CD14-positive monocyte (primary cell): ENCODE results near the gene SLC26A3. TPM values are rescaled to one million over a fixed set of nuclear protein-coding genes. Genes with fewer than 3 reads are reported as not detected.

Experiments
- DNase-seq, 3 donors: peaks; one replicate each; pipeline ENCODE4 v3.0.0-alpha.2; 2011 to 2022
- H2AFZ ChIP-seq: 2 replicates; pipeline ENCODE4 v1.6.0; 2012; ENCODE audit warnings: mild to moderate bottlenecking, low read depth, low read length, inconsistent platforms; ENCODE audit not compliant: insufficient read depth, poor library complexity, severe bottlenecking
- H3K27ac ChIP-seq, 2 donors: 1 replicate in 1 of 2; 2 replicates in 1 of 2; pipeline ENCODE4 v1.5.1; 2012 to 2013; ENCODE audit warnings: low read length in 2 of 2, control low read depth in 1 of 2, inconsistent platforms in 1 of 2, low read depth in 1 of 2, mild to moderate bottlenecking in 1 of 2
- H3K27me3 ChIP-seq, 2 donors: one replicate each; pipeline versions ENCODE4 v1.6.0 to v1.6.1; 2011 to 2013; ENCODE audit warnings: low read length in 2 of 2; ENCODE audit not compliant: control insufficient read depth in 2 of 2, insufficient read depth in 2 of 2
- H3K36me3 ChIP-seq, 2 donors: replicated peaks in 1 of 2; 1 replicate in 1 of 2; 2 replicates in 1 of 2; pipeline versions ENCODE4 v1.5.1 to v1.6.1; 2012 to 2013; ENCODE audit warnings: low read length in 2 of 2, control low read depth in 1 of 2, inconsistent platforms in 1 of 2, mild to moderate bottlenecking in 1 of 2; ENCODE audit not compliant: insufficient read depth in 2 of 2, control insufficient read depth in 1 of 2
- H3K4me1 ChIP-seq, 2 donors: 1 replicate in 1 of 2; 2 replicates in 1 of 2; pipeline versions ENCODE4 v1.5.1 to v1.6.1; 2012 to 2013; ENCODE audit warnings: low read length in 2 of 2, control low read depth in 1 of 2, inconsistent platforms in 1 of 2, mild to moderate bottlenecking in 1 of 2, moderate library complexity in 1 of 2; ENCODE audit not compliant: insufficient read depth in 2 of 2, control insufficient read depth in 1 of 2
- H3K4me2 ChIP-seq: replicated peaks from 2 replicates; pipeline ENCODE3; 2012; ENCODE audit warnings: low read length, moderate library complexity, mild to moderate bottlenecking; ENCODE audit not compliant: poor library complexity, severe bottlenecking; ENCODE audit errors: extremely low read depth
- H3K4me3 ChIP-seq, 3 experiments: fragments of 200-600 bp in 1 of 3; sonication (generic) in 1 of 3; replicated peaks in 1 of 3; 1 replicate in 2 of 3; 2 replicates in 1 of 3; pipeline ENCODE4 v1.5.1; 2011 to 2013; ENCODE audit warnings: low read length in 3 of 3, mild to moderate bottlenecking in 3 of 3, control low read depth in 2 of 3, low read depth in 2 of 3, inconsistent platforms in 1 of 3, moderate library complexity in 1 of 3
- H3K79me2 ChIP-seq: 2 replicates; pipeline ENCODE4 v1.6.0; 2012; ENCODE audit warnings: mild to moderate bottlenecking, control low read depth, inconsistent platforms, low read length, moderate library complexity; ENCODE audit not compliant: insufficient read depth
- H3K9ac ChIP-seq: 2 replicates; pipeline ENCODE4 v1.6.0; 2017; ENCODE audit warnings: low read length, mild to moderate bottlenecking; ENCODE audit not compliant: insufficient read depth, poor library complexity, severe bottlenecking
- H3K9me3 ChIP-seq, 2 donors: replicated peaks in 1 of 2; 1 replicate in 1 of 2; 2 replicates in 1 of 2; pipeline versions ENCODE4 v1.5.1 to v1.6.1; 2012 to 2013; ENCODE audit warnings: low read length in 2 of 2, control low read depth in 1 of 2; ENCODE audit not compliant: control insufficient read depth in 1 of 2, insufficient read depth in 1 of 2
- H4K20me1 ChIP-seq: 2 replicates; pipeline ENCODE4 v1.6.0; 2012; ENCODE audit warnings: mild to moderate bottlenecking, low read length, control low read depth, moderate library complexity; ENCODE audit not compliant: insufficient read depth
- H3K27ac Mint-ChIP-seq, 7 donors: one replicate each; pipeline ENCODE4 v1.8.0; 2020; ENCODE audit warnings: mild to moderate bottlenecking in 7 of 7, mixed read lengths in 7 of 7, moderate library complexity in 6 of 7, inconsistent platforms in 2 of 7
- H3K27me3 Mint-ChIP-seq, 3 donors: one replicate each; pipeline ENCODE4 v1.8.0; 2021 to 2022; ENCODE audit warnings: low read depth in 3 of 3, mild to moderate bottlenecking in 3 of 3, mixed read lengths in 3 of 3, moderate library complexity in 3 of 3, inconsistent platforms in 1 of 3
- H3K36me3 Mint-ChIP-seq, 2 donors: one replicate each; pipeline ENCODE4 v1.8.0; 2020; ENCODE audit warnings: mixed read lengths in 2 of 2, inconsistent platforms in 1 of 2, mild to moderate bottlenecking in 1 of 2
- H3K4me1 Mint-ChIP-seq: one replicate; pipeline ENCODE4 v1.8.0; 2020; ENCODE audit warnings: mild to moderate bottlenecking, mixed read lengths
- H3K4me3 Mint-ChIP-seq, 2 donors: one replicate each; pipeline ENCODE4 v1.8.0; 2020; ENCODE audit warnings: mild to moderate bottlenecking in 2 of 2, mixed read lengths in 2 of 2, moderate library complexity in 1 of 2
- H3K9me3 Mint-ChIP-seq, 7 donors: one replicate each; pipeline ENCODE4 v1.8.0; 2020 to 2022; ENCODE audit warnings: mixed read lengths in 7 of 7, mild to moderate bottlenecking in 6 of 7, moderate library complexity in 6 of 7, inconsistent platforms in 2 of 7
- WGBS: methylation state at CpG from one replicate; pipeline ENCODE4 v1.1.5; 2013; ENCODE audit warnings: missing lambda C conversion rate; ENCODE audit not compliant: insufficient coverage; 5-methylcytosine and 5-hydroxymethylcytosine counted together
- intact Hi-C, 2 donors: fragments of 100-400 bp; cut with micrococcal nuclease; formaldehyde crosslinking; loops; one replicate each; pipeline versions ENCODE4 v1.15.0 to v1.15.1; 2023
- polyA plus RNA-seq, 3 donors: library from polyadenylated mRNA; depleted of rRNA in 1 of 3; unstranded in 2 of 3; stranded (reverse) in 1 of 3; fragments of 300-500 nt in 2 of 3; fragments of >200 nt in 1 of 3; fragmentation: Illumina TruSeq in 2 of 3; gene quantifications; 1 replicate in 2 of 3; 2 replicates in 1 of 3; pipeline ENCODE4 v1.2.3, GENCODE V29; 2012 to 2021
- TF ChIP-seq, protein P1 (sequence below): fragments of 200-600 bp; IDR thresholded peaks from one replicate; pipeline ENCODE4 v1.8.0; 2022; ENCODE audit warnings: antibody characterized with exemption, mild to moderate bottlenecking

Gene SLC26A3
- polyA plus RNA-seq, 3 donors: not detected

DNA sequence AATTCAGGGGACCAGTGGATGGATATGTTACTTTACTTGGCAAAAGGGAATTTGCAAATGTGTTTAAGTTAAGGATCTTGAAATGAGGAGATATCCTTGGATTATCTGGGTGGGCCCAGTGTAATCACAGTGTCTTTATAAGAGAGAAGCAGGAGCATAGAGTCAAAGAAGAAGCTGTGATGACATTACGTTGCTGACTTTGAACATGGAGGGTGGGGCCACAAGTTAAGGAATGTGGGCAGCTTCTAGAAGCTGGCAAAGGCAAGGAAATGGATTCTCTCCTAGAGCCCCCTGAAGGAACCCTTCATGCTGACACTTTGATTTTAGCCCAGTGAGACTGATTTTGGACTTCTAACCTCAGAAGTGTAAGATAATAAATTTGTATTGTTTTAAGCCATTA, 21.8 kb upstream of the SLC26A3 start:
- H3K36me3 Mint-ChIP-seq: no peaks in the 10 kb centered on the region
- no peaks in the 10 kb centered on the region for H3K9me3 ChIP-seq
- H3K4me3 Mint-ChIP-seq: no peak overlapping the region
- no peak overlapping the region for H2AFZ ChIP-seq
- H3K27me3 Mint-ChIP-seq: peaks cover 0 to 1% (median 0%) of the 10 kb centered on the region in 3 donors
- H3K27me3 ChIP-seq: no peaks in the 10 kb centered on the region
- no peak overlapping the region for H3K4me2 ChIP-seq
- no peaks in the 10 kb centered on the region for H4K20me1 ChIP-seq
- no peak overlapping the region for H3K9ac ChIP-seq
- DNase-seq: no peak
- no peaks in the 10 kb centered on the region for H3K36me3 ChIP-seq
- H3K27ac ChIP-seq: no peak overlapping the region
- H3K4me1 Mint-ChIP-seq: no peaks in the 10 kb centered on the region
- no peaks in the 10 kb centered on the region for H3K4me1 ChIP-seq
- intact Hi-C loops: no loop called here
- no peak overlapping the region for H3K4me3 ChIP-seq
- H3K79me2 ChIP-seq: no peaks in the 10 kb centered on the region
- no peak overlapping the region for H3K27ac Mint-ChIP-seq
- H3K9me3 Mint-ChIP-seq: peaks cover 0 to 5% (median 0%) of the 10 kb centered on the region in 7 donors
- TF ChIP-seq, protein P1, sequence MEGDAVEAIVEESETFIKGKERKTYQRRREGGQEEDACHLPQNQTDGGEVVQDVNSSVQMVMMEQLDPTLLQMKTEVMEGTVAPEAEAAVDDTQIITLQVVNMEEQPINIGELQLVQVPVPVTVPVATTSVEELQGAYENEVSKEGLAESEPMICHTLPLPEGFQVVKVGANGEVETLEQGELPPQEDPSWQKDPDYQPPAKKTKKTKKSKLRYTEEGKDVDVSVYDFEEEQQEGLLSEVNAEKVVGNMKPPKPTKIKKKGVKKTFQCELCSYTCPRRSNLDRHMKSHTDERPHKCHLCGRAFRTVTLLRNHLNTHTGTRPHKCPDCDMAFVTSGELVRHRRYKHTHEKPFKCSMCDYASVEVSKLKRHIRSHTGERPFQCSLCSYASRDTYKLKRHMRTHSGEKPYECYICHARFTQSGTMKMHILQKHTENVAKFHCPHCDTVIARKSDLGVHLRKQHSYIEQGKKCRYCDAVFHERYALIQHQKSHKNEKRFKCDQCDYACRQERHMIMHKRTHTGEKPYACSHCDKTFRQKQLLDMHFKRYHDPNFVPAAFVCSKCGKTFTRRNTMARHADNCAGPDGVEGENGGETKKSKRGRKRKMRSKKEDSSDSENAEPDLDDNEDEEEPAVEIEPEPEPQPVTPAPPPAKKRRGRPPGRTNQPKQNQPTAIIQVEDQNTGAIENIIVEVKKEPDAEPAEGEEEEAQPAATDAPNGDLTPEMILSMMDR: no peak
- WGBS: 100% methylated on average over 1 of the region's 1 CpG

DNA sequence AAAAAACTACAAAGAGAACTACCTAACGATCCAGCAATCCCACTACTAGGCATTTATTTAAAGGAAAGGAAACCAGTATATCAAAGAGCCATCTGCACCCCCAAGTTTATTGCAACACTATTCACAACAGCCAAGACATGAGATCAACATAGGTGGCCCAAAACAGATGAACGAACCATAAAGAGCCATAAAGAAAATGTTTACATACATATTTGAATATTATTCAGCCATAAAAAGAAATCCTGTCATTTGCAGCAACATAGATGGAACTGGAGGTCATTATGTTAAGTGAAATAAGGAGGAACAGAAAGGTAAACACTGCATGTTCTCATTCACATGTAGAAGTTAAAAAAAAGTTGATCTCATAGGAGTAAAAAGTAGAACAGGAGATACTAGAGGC, 15.6 kb upstream of the SLC26A3 start:
- H3K4me1 Mint-ChIP-seq: no peaks in the 10 kb centered on the region
- H3K27me3 Mint-ChIP-seq: peaks cover 0 to 6% (median 2%) of the 10 kb centered on the region in 3 donors
- H4K20me1 ChIP-seq: no peaks in the 10 kb centered on the region
- H3K4me3 ChIP-seq: no peak overlapping the region
- no peaks in the 10 kb centered on the region for H3K36me3 ChIP-seq
- peaks cover 0 to 3% (median 0%) of the 10 kb centered on the region in 7 donors for H3K9me3 Mint-ChIP-seq
- no peak overlapping the region for H3K4me3 Mint-ChIP-seq
- H3K4me1 ChIP-seq: no peaks in the 10 kb centered on the region
- TF ChIP-seq, protein P1: no peak
- no peaks in the 10 kb centered on the region for H3K36me3 Mint-ChIP-seq
- H3K27me3 ChIP-seq: no peaks in the 10 kb centered on the region
- no peak overlapping the region for H3K9ac ChIP-seq
- H2AFZ ChIP-seq: no peak overlapping the region
- no peak for DNase-seq
- intact Hi-C loops: no loop called here
- no peak overlapping the region for H3K27ac ChIP-seq
- no peak overlapping the region for H3K27ac Mint-ChIP-seq
- H3K79me2 ChIP-seq: no peaks in the 10 kb centered on the region
- no peaks in the 10 kb centered on the region for H3K9me3 ChIP-seq
- WGBS: 80% methylated on average over 1 of the region's 2 CpGs
- H3K4me2 ChIP-seq: no peak overlapping the region
